ENCODE measurements around the gene IFNA17.
"Not testable (repeated sequence)": the region's sequence is repeated elsewhere in the genome, so short reads cannot be mapped to it uniquely, and the experiment has no call there.

DNA sequence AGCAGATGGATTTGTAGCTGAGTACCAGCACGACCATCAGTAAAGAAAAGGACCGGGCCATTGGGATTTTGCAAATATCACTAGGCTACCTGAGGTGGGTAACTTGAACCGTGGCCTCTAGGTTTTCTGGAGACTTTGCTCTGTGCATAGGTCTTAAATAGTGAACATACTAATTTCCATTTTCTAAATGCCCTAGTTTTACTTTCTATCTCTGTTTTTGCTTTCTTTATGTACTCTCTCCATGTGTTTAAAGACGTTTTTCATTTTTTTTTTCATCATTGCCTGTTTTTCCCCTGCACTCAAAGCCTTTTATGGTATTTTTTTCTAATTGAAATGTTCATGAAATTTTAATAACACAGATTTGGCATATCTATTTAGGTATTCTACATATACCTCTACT is 25.9 kb downstream of the IFNA17 start, which contains the start of gene IFNA7:
- TF ChIP-seq, protein P1, sequence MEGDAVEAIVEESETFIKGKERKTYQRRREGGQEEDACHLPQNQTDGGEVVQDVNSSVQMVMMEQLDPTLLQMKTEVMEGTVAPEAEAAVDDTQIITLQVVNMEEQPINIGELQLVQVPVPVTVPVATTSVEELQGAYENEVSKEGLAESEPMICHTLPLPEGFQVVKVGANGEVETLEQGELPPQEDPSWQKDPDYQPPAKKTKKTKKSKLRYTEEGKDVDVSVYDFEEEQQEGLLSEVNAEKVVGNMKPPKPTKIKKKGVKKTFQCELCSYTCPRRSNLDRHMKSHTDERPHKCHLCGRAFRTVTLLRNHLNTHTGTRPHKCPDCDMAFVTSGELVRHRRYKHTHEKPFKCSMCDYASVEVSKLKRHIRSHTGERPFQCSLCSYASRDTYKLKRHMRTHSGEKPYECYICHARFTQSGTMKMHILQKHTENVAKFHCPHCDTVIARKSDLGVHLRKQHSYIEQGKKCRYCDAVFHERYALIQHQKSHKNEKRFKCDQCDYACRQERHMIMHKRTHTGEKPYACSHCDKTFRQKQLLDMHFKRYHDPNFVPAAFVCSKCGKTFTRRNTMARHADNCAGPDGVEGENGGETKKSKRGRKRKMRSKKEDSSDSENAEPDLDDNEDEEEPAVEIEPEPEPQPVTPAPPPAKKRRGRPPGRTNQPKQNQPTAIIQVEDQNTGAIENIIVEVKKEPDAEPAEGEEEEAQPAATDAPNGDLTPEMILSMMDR (IDR thresholded peaks at IDR 0.05 in 4 of 5, conservative IDR thresholded peaks at IDR 0.05 in 1 of 5) = not testable (repeated sequence)
- not testable (repeated sequence) for TF ChIP-seq POLR2A (IDR thresholded peaks at IDR 0.05)

Measured in gastrocnemius medialis (tissue), 4 donors.